ENCODE results near the gene CCT7.

GRCh38 chr2:73281244-73281643 lies 47.1 kb downstream of the CCT7 start:
- TF ChIP-seq CTCF (IDR thresholded peaks at IDR 0.05) (no peak), POLR2A (IDR thresholded peaks at IDR 0.05) (no peak)

Measured in right lobe of liver (tissue), 4 donors.